Vagina (tissue), 2 donors: ENCODE measurements around the gene ZNF580. TPM values are rescaled to one million over a fixed set of nuclear protein-coding genes. Genes with fewer than 3 reads are reported as not detected.

Source experiments
- DNase-seq, 2 donors: peaks; one replicate each; pipeline ENCODE4 v3.0.0-alpha.2; 2017; ENCODE audit errors: extremely low spot score in 2 of 2
- H3K27ac ChIP-seq: fragments of 200-600 bp; sonication (generic); one replicate; pipeline ENCODE4 v1.5.1; 2019
- H3K27me3 ChIP-seq: fragments of 200-600 bp; sonication (generic); one replicate; pipeline ENCODE4 v1.5.1; 2019
- H3K36me3 ChIP-seq, 2 donors: fragments of 200-600 bp; sonication (generic); one replicate each; pipeline ENCODE4 v1.5.1; 2017 to 2019
- H3K4me1 ChIP-seq: fragments of 200-600 bp; sonication (generic); one replicate; pipeline ENCODE4 v1.5.1; 2019
- H3K4me3 ChIP-seq, 2 donors: fragments of 200-600 bp; sonication (generic); 1 replicate in 1 of 2; 2 replicates in 1 of 2; pipeline ENCODE4 v1.5.1; 2016 to 2019
- H3K9me3 ChIP-seq: fragments of 200-600 bp; sonication (generic); one replicate; pipeline ENCODE4 v1.5.1; 2019
- CTCF ChIP-seq, 3 experiments: fragments of 450-650 bp in 2 of 3; fragments of 200-600 bp in 1 of 3; sonication (generic) in 1 of 3; IDR thresholded peaks; one replicate each; pipeline ENCODE4 v1.5.1; 2017 to 2019; ENCODE audit warnings: antibody characterized with exemption in 3 of 3, mild to moderate bottlenecking in 2 of 3, moderate library complexity in 2 of 3
- POLR2A ChIP-seq, 2 donors: fragments of 450-650 bp; IDR thresholded peaks; one replicate each; pipeline ENCODE4 v1.6.1; 2017; ENCODE audit warnings: antibody characterized with exemption in 2 of 2, mild to moderate bottlenecking in 2 of 2, moderate library complexity in 2 of 2
- POLR2AphosphoS5 ChIP-seq, 2 donors: sonication (generic); formaldehyde crosslinking; IDR thresholded peaks; one replicate each; pipeline ENCODE4 v1.9.0; 2017; ENCODE audit warnings: antibody characterized with exemption in 2 of 2, mild to moderate bottlenecking in 2 of 2, low read depth in 1 of 2; ENCODE audit not compliant: insufficient read depth in 1 of 2
- intact Hi-C: fragments of 100-400 bp; cut with DNase I; formaldehyde crosslinking; loops from one replicate; pipeline ENCODE4 v1.15.1; 2023
- total RNA-seq: library from RNA; depleted of rRNA; stranded (reverse); fragments of >200 nt; gene quantifications from one replicate; pipeline ENCODE4 v1.2.3, GENCODE V29; 2016

The ZNF580 gene
- total RNA-seq, 1 donor from 2014 or later, result 30.9 TPM

GRCh38 chr19:55690769-55691545, 50.2 kb downstream of the ZNF580 start:
- peaks cover 0 to 90% of the 10 kb centered on the region in 2 donors for H3K36me3 ChIP-seq
- DNase-seq, result no peak
- intact Hi-C loops, result no loop called here

DNA sequence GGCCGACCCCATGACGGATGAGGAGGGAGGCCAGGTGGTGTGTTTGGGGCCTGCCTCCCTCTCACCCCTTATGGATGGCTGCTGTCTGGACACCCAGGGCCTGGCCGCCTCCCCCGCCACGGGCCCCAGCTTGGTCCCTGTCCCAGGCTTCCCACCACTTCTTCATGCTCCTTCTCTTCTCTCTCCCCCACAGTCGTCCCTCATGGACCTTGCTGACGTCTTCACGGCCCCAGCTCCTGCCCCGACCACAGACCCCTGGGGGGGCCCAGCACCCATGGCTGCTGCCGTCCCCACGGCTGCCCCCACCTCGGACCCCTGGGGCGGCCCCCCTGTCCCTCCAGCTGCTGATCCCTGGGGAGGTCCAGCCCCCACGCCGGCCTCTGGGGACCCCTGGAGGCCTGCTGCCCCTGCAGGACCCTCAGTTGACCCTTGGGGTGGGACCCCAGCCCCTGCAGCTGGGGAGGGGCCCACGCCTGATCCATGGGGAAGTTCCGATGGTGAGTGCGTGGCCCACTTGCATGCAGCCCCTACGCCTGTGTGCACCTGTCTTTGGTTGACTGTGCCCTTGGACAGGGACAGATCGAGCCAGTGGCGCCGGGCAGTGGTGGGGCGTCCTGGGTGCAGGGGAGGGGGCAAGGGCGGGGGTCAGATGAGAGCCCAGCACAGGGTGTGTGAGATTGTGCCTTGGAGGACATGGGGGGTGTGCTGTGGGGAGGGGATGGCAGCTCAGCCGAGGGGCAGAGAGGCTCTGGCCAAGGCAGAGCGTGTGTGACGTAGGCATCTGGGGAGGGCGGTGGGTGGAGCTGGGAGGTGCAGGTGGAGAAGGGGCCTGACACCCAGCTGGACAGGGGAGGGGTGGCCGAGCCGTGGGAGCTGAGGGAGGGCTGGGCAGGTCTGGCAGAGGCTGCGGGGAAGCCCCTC, 51.0 kb downstream of the ZNF580 start:
- Histone ChIP-seq H3K36me3 (peaks cover 0 to 90% of the 10 kb centered on the region in 2 donors), H3K4me1 (no peaks in the 10 kb centered on the region), H3K9me3 (no peaks in the 10 kb centered on the region), H3K4me3 (no peak overlapping the region), H3K27me3 (no peaks in the 10 kb centered on the region), H3K27ac (no peak overlapping the region)
- no peak for DNase-seq
- intact Hi-C loops, result no loop called here
- TF ChIP-seq CTCF (IDR thresholded peaks at IDR 0.05) (no peak), POLR2AphosphoS5 (IDR thresholded peaks at IDR 0.05; ENCODE audit: insufficient read depth in 1 of 2, low read depth in 1 of 2) (no peak), POLR2A (IDR thresholded peaks at IDR 0.05) (no peak)

More at GRCh38 chr19:55690769-55691545, 50.2 kb downstream of the ZNF580 start:
- no peaks in the 10 kb centered on the region for H3K27me3 ChIP-seq
- H3K4me1 ChIP-seq, result no peaks in the 10 kb centered on the region
- H3K27ac ChIP-seq, result no peak overlapping the region
- no peaks in the 10 kb centered on the region for H3K9me3 ChIP-seq
- H3K4me3 ChIP-seq, result no peak overlapping the region
- TF ChIP-seq POLR2A (IDR thresholded peaks at IDR 0.05) (no peak), POLR2AphosphoS5 (IDR thresholded peaks at IDR 0.05; ENCODE audit: insufficient read depth in 1 of 2, low read depth in 1 of 2) (no peak), CTCF (IDR thresholded peaks at IDR 0.05) (no peak)

DNA sequence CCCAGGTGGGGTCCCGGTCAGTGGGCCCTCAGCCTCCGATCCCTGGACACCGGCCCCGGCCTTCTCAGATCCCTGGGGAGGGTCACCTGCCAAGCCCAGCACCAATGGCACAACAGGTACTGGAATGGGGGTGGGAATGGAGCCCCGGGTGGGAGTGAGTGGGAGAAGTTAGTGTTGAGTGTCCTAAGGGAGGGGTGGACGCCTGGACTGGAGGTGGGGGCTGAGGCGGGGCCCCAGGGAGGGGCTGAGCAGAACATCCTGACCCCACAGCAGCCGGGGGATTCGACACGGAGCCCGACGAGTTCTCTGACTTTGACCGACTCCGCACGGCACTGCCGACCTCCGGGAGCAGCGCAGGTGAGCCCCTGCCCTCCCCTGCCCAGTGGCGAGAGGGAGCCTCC, 51.9 kb downstream of the ZNF580 start:
- H3K9me3 ChIP-seq, result no peaks in the 10 kb centered on the region
- H3K27me3 ChIP-seq, result no peaks in the 10 kb centered on the region
- H3K36me3 ChIP-seq, result peaks cover 0 to 81% of the 10 kb centered on the region in 2 donors
- no peak for DNase-seq
- intact Hi-C loops, result no loop called here
- no peak overlapping the region for H3K27ac ChIP-seq
- TF ChIP-seq CTCF (IDR thresholded peaks at IDR 0.05) (no peak), POLR2AphosphoS5 (IDR thresholded peaks at IDR 0.05; ENCODE audit: insufficient read depth in 1 of 2, low read depth in 1 of 2) (no peak), POLR2A (IDR thresholded peaks at IDR 0.05) (no peak)
- no peaks in the 10 kb centered on the region for H3K4me1 ChIP-seq
- no peak overlapping the region for H3K4me3 ChIP-seq

Other genes starting within 250 kb of the ZNF580 start
- gene UBE2S, start 233.2 kb upstream of the ZNF580 start, total RNA-seq, result 22.3 TPM
- gene SHISA7, start 197.7 kb upstream of the ZNF580 start, total RNA-seq, result 0.25 TPM
- 61.4 TPM for gene ISOC2, start 179.4 kb upstream of the ZNF580 start, total RNA-seq
- not detected for gene C19orf85, start 176.3 kb upstream of the ZNF580 start, total RNA-seq
- 2.7 TPM for gene ZNF628, start 164.4 kb upstream of the ZNF580 start, total RNA-seq
- 14.2 TPM for gene NAT14, start 155.8 kb upstream of the ZNF580 start, total RNA-seq
- 13.5 TPM for gene SSC5D, start 152.6 kb upstream of the ZNF580 start, total RNA-seq
- gene SBK2, start 103.9 kb upstream of the ZNF580 start, total RNA-seq, result not detected
- not detected for gene SBK3, start 95.5 kb upstream of the ZNF580 start, total RNA-seq
- gene ZNF579, start 60.2 kb upstream of the ZNF580 start, total RNA-seq, result 3.2 TPM
- 5.4 TPM for gene FIZ1, start 41.5 kb upstream of the ZNF580 start, total RNA-seq
- 15.5 TPM for gene ZNF524, start 40.7 kb upstream of the ZNF580 start, total RNA-seq
- 8.8 TPM for gene ZNF865, start 35.4 kb upstream of the ZNF580 start, total RNA-seq
- gene ZNF784, start 16.4 kb upstream of the ZNF580 start, total RNA-seq, result 5.2 TPM
- gene ZNF581, start 2.6 kb downstream of the ZNF580 start, total RNA-seq, result 15.5 TPM
- gene CCDC106, start 7.2 kb downstream of the ZNF580 start, total RNA-seq, result 8.3 TPM
- gene U2AF2, start 14.0 kb downstream of the ZNF580 start, total RNA-seq, result 145 TPM
- 43.7 TPM for gene EPN1, start 34.2 kb downstream of the ZNF580 start, total RNA-seq
- not detected for gene NLRP9, start 97.4 kb downstream of the ZNF580 start, total RNA-seq
- gene RFPL4A, start 118.1 kb downstream of the ZNF580 start, total RNA-seq, result not detected
- gene RFPL4AL1, start 128.1 kb downstream of the ZNF580 start, total RNA-seq, result not detected
- not detected for gene NLRP11, start 191.0 kb downstream of the ZNF580 start, total RNA-seq
- gene NLRP4, start 195.5 kb downstream of the ZNF580 start, total RNA-seq, result not detected